Endometrium (tissue), 2 donors: ENCODE results near the gene UPK2.

Source experiments
- FAIRE-seq: peaks from 2 replicates; lab custom pipeline; 2012; peaks lifted over from hg19 to GRCh38; lab: Jason Lieb, UNC
- donor health status: control.
- donor health status: control.

UPK2 gene

DNA sequence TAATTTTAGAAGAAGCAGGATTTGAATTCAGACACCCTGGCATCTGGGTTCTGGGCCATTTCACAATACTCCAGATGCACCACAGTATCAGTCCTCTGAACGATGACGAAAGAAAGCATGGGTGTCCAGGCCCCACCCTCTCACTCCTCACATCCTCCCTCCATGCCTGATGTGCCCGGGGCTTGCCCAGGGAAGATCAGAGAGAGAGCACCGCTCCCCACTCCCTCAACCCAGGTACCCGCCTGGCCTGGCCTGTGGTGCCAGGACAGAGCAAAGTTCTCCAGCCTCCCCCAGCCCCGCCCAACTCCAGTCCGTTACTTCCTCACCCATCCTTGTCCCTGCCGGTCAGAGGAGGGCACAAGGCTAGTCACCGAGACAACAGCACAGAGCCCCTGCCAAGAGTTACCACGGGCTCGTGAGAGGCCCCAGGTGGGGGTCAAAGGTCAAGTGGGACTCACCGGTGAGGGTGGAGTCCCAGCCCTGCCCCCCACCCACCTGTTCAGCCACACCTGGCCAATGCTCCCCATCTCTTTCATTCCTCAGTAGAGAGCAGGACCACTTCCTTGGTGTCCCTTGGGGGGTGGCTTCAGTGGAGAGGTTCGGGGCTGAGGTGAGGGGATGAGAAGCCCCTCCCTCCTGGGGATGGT, 38.5 kb upstream of the UPK2 start:
- FAIRE-seq = no peak

- FAIRE-seq = no peak
These were observed 37.9 kb upstream of the UPK2 start for GRCh38 chr11:118918128-118918685.

DNA sequence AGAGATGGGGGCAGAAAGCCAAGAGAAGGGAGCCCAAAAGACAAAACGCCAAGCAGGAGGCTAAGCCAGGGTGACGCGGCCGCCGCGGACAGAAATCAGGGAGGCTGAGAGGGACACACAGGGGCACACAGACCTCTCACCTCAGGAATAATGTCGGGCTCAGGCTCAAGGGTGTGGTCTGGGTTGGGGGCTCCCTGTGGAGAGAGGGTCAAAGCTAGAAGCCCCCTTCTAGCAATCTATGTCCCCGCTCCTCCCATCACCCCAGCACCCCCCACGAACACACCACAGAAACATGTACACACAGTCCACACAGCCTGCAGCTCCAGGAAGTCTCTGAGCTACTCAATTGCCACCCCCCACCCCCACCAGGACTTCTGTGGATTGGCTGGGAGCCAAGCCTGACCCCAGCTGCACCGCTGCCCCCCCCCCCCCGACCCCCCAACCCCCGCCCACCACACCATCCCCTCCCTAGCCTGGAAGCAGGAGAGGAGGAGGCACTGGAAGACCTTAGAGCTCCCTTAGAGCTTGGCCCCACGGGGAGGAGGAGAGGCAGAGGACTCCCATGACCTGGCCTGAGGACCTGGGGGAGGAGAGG, 37.3 kb upstream of the UPK2 start:
- no peak for FAIRE-seq

- FAIRE-seq = no peak
These were observed 34.8 kb upstream of the UPK2 start for GRCh38 chr11:118921121-118921928.

DNA sequence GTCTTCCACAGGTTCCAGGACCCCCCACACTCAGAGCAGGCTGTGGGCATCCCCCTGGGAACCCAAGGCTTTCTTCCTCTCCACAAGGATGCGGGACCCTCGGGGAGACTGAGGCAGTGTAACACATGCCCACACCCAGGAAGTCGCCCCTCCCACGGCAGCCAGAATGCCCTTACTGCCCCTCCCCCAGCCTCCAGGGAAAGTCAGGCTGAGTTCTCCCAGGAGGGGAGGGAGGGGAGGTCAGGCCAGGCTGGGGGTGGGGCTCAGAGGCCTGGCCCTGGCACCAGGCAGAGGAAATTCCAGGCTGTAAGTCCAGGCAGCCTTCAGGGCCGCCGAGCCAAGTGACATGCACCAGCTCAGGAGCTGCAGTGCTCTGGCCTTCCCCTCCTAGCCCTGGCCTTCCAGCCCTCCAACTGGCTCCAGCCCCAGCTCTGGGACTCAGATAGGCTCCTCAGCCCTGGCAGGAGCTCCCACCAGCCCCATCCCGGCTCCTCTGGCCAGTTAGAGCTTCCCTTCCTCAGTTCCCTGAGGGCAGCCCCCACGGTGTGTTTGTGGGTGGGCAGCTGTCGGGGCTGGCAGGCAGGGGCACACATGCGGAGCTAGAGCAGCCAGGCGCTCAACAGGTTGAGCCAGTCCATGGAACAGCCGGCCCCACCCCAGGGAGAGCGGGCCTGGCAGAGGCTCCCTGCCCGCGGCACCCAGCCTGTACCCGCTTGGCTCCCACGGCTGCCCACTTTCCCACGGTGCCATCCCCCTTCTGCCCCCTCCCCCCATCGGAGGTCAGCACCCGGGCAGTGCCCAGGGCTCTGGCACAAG, 34.0 kb upstream of the UPK2 start:
- FAIRE-seq = no peak

DNA sequence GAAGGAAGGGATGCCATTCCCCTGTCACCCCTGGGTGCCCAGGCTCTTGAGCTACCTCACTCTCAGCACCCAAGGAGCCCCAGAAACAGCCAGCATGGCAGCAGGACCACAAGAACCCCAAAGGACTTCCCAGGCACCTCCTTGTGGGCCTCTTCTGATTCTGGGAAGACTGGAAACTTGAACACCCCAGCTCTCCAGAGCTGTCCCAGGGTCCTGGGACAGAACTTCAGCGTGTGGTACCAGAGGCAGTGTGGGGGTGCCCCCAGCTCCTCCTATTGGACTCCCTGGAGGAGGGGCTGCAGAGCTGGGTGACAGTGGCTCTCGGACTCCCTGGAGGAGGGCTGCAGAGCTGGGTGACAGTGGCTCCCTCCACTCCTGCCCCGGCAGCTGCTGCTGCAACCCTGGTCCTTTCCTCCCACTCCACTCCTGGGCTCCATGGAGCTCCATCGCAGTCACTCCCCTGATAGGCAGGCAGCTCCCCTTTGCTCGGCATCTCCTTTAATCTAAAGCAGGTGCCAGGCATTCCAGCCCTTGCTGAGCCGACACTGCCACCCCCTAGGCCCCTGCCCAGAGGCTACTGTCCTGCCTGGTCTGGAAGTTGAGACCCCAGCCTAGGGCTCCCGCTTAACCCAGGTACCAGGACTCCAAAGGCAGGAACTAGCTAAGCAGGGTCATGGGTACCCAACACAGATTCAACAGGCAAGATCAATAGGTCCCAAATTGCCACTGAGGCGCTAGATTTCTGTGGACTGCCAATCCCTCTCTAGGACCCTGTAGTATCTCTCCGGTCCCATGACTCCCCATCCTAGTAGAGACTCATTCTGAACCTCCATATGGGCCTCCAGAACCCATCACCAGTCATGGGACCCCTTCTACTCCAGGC, 33.1 kb upstream of the UPK2 start:
- no peak for FAIRE-seq

DNA sequence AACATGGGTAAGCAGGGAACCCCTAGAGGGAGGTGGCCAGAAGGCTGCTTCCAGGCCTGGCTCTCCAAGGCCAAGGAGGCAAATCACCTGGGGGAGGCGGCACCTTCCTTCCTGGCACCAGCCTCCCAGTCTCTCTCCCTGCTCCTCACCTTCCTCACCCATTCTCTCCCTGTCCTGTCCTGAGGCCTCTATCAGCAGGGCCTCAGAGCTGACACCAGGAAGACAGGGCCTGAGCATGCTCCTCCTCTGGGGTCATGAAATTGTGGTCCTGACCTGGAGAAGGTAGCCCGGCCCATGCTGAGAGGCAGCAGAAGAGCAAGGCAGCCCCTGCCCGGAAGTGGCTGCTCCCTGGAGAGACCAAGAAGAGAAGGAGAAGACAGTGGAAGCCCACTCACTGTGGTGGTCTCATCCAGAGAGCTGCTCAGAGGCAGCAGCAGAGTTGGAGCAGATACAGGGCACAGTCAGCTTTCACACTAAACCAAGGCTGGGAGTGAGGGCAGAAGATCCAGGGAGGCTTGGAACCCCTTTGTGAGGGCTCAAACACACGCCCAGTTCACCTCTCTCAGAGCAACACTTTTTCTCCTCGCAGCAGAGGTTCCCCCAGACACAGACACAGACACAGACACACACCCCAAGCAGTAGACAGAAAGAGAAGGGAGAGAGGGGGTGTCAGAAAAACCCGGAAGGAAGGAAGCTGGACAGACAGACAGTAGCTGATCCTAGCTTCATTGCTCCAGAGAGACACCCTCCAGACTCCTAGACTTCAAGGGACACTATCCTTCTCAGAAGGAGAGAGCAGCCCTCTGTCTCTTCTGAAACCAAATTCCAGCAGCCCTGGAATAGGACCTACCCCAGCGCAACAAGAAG, 32.1 kb upstream of the UPK2 start:
- no peak for FAIRE-seq

GRCh38 chr11:118924591-118925585, 31.2 kb upstream of the UPK2 start:
- no peak for FAIRE-seq

DNA sequence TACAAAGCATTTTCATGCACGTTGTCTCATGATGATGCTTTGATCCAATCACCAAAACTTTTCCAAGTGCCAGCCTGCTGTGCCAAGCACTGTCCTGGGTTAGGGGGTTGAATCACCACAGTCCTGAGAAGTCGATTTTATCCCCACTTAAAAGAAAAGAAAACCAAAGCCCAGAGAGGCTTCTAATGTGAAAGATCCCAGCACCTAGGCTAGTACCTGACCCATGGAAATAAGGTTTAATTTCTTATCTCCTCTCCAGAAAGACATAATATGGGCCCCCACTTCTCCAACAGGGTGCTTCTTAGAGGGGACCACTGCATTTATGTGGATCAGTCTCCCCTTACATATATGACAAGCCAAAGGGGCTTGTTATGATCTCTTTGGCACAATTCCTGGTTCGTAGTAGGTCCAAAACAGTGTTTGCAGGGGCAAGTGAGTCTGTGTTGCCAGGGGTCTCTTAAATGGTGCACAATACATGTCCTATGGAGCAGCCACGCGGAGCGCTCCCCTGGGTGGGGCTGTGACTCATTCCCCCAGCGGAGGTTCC, 28.5 kb upstream of the UPK2 start:
- no peak for FAIRE-seq

DNA sequence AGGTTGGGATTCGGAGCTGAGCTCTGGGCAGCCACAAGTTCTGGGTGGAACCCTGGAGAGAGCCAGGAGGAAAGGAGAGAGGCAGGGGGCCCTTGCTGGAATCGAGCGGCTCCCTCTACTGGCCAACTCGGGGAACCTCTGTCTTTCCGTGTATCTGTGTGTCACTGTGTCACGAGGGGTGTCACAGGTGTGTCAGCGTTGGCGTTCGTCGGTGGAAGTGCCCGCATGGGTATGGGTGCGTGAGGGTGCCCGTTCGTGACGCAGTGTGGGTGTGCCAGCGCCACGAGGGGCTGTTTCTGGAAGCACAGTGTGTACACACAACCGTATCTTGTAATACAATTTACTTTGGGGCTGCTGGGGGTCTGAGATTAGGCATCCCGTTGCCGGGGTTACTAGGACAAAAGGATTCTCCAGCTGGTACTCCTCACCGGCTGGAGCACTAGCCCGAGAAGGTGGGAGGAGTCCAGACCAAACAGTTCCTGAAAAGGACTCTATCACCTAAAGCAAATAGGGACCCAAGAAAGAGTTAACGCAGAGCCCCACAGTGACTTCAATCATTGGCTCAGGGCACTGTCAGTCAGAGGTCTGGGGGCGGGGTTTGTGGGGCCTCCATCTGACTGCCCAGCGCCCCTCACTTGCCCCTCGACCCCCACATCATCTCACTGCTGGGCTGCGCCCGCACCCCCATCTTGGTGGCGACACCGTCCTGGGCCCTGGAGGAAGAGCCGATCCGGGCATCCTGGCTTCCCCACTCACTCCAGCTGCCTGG, 27.8 kb upstream of the UPK2 start:
- FAIRE-seq = no peak

DNA sequence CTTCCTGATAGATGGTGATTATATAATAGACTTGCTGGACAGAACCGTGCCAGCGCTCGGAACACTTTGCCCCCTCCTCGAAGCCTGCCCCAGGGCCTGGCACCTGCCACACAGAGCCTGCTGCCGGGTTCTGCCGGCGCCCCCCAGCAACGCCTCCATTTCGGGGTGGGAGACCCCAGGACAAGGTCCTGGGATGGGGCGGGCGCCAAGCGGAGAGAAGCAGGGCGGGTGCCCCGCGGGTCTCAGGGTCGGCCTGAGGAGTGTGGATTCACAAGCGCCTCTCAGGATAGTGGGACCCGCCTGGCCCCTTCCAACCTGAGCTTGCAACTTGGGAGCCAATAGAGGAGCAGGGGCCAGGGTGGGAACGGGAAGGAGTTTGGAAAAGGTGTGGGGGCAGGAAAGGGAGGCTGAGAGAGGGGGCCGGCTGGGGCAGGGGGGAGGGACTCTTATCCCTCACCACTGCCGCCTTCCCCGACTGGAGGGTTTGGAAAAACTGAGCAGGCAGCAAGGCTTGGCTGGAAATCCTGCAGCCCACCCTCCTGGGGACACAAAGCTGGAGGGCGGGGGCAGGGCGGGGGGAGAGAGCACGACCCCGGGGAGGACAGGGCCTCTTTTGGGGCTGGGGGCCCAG, 27.1 kb upstream of the UPK2 start:
- FAIRE-seq = no peak

GRCh38 chr11:118929501-118930093, 26.5 kb upstream of the UPK2 start:
- FAIRE-seq = no peak

- no peak for FAIRE-seq
These were observed 25.9 kb upstream of the UPK2 start for GRCh38 chr11:118930094-118930712.

DNA sequence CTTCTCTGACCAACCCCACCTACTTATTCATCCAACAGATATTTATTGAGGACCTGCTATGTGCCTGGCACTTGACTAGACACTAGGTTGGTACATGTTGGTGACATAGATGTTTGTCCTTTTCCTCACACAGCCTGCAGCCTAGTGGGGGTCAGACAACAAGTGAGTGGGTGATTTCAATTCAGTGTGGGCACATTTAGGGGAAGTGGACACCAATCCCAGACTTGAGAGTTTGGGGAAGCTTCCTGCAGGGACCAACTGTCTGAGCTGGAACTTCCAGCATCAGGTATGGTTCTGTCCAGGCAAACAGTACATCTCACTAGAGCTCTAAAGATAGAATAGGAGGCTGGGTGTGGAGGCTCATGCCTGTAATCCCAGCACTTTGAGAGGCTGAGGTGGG, 24.5 kb upstream of the UPK2 start:
- FAIRE-seq = no peak

DNA sequence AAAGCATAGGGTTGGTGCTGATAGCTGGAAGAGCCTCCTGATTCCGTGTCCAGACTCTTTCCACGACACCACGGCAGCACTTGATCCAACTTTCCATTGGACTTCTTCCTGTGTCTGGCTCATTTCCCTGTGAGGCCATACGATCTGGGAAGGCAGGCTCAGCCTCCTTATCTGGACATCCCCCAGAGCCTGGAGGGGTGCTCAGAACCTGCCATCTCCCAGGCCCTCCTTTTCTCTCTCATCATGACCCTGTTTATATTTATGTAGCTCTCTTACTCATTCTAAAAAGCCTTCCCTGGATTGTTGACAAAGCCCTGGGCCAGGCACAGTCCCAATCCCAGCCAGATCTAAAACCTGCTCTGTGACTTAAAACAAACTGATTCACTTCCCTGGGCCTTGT, 22.6 kb upstream of the UPK2 start:
- FAIRE-seq = no peak

GRCh38 chr11:118935376-118935775, 20.7 kb upstream of the UPK2 start:
- FAIRE-seq = no peak
